ENCODE data around the gene MAZ. TPM values are rescaled to one million over a fixed set of nuclear protein-coding genes. Genes with fewer than 3 reads are reported as not detected.
A peak's percentile ranks its signal among the peaks of the same experiment; 100 is the strongest.

MAZ gene
- total RNA-seq, 3 donors from 2014 or later (not counting 1 experiment from before 2014, with no cell fraction given): 234 to 265 (median 252) TPM

GRCh38 chr16:29804455-29805231, 1.7 kb upstream of the MAZ start:
- ATAC-seq (no peak), DNase-seq (no peak)
- Mint-ChIP-seq H3K27ac (peak overlapping the region; percentile 98 to 99), H3K4me1 (peaks cover 30 to 42% of the 10 kb centered on the region in 2 donors), H3K9me3 (no peaks in the 10 kb centered on the region), H3K27me3 (ENCODE audit: low read depth in 2 of 2) (no peaks in the 10 kb centered on the region), H3K4me3 (peak overlapping the region; percentile 100), H3K36me3 (no peaks in the 10 kb centered on the region)
- intact Hi-C loops (cut with micrococcal nuclease): loop anchor here (1.0 to 5.0 kb wide), 4 partner anchors 14 to 568 kb away; partner anchors contain the start of genes KIF22, MYL11, TAOK2 and TBC1D10B
- H3K4me3 ChIP-seq (ENCODE audit: low read length): peak overlapping the region; percentile 66
- peaks cover 25% of the 10 kb centered on the region for H3K36me3 ChIP-seq (ENCODE audit: control insufficient read depth, insufficient read depth, low read length)
- H3K27ac ChIP-seq (ENCODE audit: low read length): peak overlapping the region; percentile 87
- TF ChIP-seq CTCF (IDR thresholded peaks at IDR 0.05): no peak
- no peaks in the 10 kb centered on the region for H3K9me3 ChIP-seq (ENCODE audit: control insufficient read depth, insufficient read depth, low read length)
- H3K4me1 ChIP-seq (ENCODE audit: control insufficient read depth, insufficient read depth, low read length): peaks cover 35% of the 10 kb centered on the region
- 18% methylated on average over 26 of the region's 26 CpGs for WGBS (ENCODE audit: insufficient coverage)
- H3K27me3 ChIP-seq (ENCODE audit: control insufficient read depth, insufficient read depth, low read length): no peaks in the 10 kb centered on the region

- Mint-ChIP-seq H3K4me3 (peak overlapping the region; percentile 100), H3K4me1 (peaks cover 31 to 46% of the 10 kb centered on the region in 2 donors), H3K27me3 (ENCODE audit: low read depth in 2 of 2) (no peaks in the 10 kb centered on the region), H3K27ac (peak overlapping the region; percentile 98 to 99), H3K9me3 (no peaks in the 10 kb centered on the region), H3K36me3 (no peaks in the 10 kb centered on the region)
- Histone ChIP-seq H3K27me3 (ENCODE audit: control insufficient read depth, insufficient read depth, low read length) (no peaks in the 10 kb centered on the region), H3K9me3 (ENCODE audit: control insufficient read depth, insufficient read depth, low read length) (no peaks in the 10 kb centered on the region), H3K4me3 (ENCODE audit: low read length) (peak overlapping the region; percentile 66), H3K36me3 (ENCODE audit: control insufficient read depth, insufficient read depth, low read length) (peaks cover 29% of the 10 kb centered on the region), H3K27ac (ENCODE audit: low read length) (peak overlapping the region; percentile 87), H3K4me1 (ENCODE audit: control insufficient read depth, insufficient read depth, low read length) (peaks cover 44% of the 10 kb centered on the region)
- WGBS (ENCODE audit: insufficient coverage): under 1% methylated on average over 83 of the region's 103 CpGs
- TF ChIP-seq CTCF (IDR thresholded peaks at IDR 0.05): no peak
- intact Hi-C loops (cut with micrococcal nuclease): loop anchor here (1.0 to 5.0 kb wide), 4 partner anchors 15 to 567 kb away; partner anchors contain the start of genes KIF22, MYL11, TAOK2 and TBC1D10B
- DNase-seq (peak; percentile 96 to 98), ATAC-seq (peak; percentile 66 to 88 (median 66))
Observed at GRCh38 chr16:29805232-29806098, 864 bp upstream of the MAZ start.

GRCh38 chr16:29806641-29807425, 504 bp downstream of the MAZ start:
- Histone ChIP-seq H3K4me3 (ENCODE audit: low read length) (peak overlapping the region; percentile 66), H3K27me3 (ENCODE audit: control insufficient read depth, insufficient read depth, low read length) (no peaks in the 10 kb centered on the region), H3K27ac (ENCODE audit: low read length) (peak overlapping the region; percentile 94), H3K9me3 (ENCODE audit: control insufficient read depth, insufficient read depth, low read length) (no peaks in the 10 kb centered on the region), H3K4me1 (ENCODE audit: control insufficient read depth, insufficient read depth, low read length) (peaks cover 57% of the 10 kb centered on the region), H3K36me3 (ENCODE audit: control insufficient read depth, insufficient read depth, low read length) (peaks cover 20% of the 10 kb centered on the region)
- Mint-ChIP-seq H3K9me3 (no peaks in the 10 kb centered on the region), H3K4me1 (peaks cover 45 to 54% of the 10 kb centered on the region in 2 donors), H3K27me3 (ENCODE audit: low read depth in 2 of 2) (no peaks in the 10 kb centered on the region), H3K36me3 (no peaks in the 10 kb centered on the region), H3K27ac (peak overlapping the region; percentile 93), H3K4me3 (peak overlapping the region; percentile 86)
- WGBS (ENCODE audit: insufficient coverage): under 1% methylated on average over 99 of the region's 99 CpGs
- TF ChIP-seq CTCF (IDR thresholded peaks at IDR 0.05): no peak
- DNase-seq: peak; percentile 54 to 65
- intact Hi-C loops (cut with micrococcal nuclease): loop anchor here (1.0 to 5.0 kb wide), 4 partner anchors 9 to 565 kb away; partner anchors contain the start of genes MYL11, PAGR1, TAOK2 and TBC1D10B
- no peak for ATAC-seq

Measured in natural killer cell (primary cell).